CD4-positive, alpha-beta T cell (primary cell): ENCODE data around the gene THAP12. TPM values are rescaled to one million over a fixed set of nuclear protein-coding genes. Genes with fewer than 3 reads are reported as not detected.

ENCODE experiments used
- ATAC-seq: fragments of 200-7000 bp; cut with Tn5 transposase; one replicate; pipeline ENCODE4 v1.10.0; 2022; ENCODE audit warnings: mild to moderate bottlenecking; ENCODE audit not compliant: poor library complexity
- CTCF ChIA-PET: fragments of 350-600 bp; sonication (Branson Sonifier 250); formaldehyde crosslinking; loops from one replicate; lab custom pipeline; 2021; ENCODE audit warnings: antibody characterized with exemption, inconsistent platforms; lab: Charles Lee
- POLR2A ChIA-PET: fragments of 350-600 bp; sonication (Branson Sonifier 250); formaldehyde crosslinking; loops from one replicate; lab custom pipeline; 2021; ENCODE audit warnings: antibody characterized with exemption, inconsistent platforms; lab: Charles Lee
- DNase-seq, 14 experiments: peaks; one replicate each; pipeline ENCODE4 v3.0.0-alpha.2; 2013 to 2020; ENCODE audit warnings: mixed read lengths in 2 of 14
- H3K27ac ChIP-seq, 2 donors: one replicate each; pipeline versions ENCODE4 v1.5.1 to v1.7.0; 2013; ENCODE audit warnings: low read length in 2 of 2, low read depth in 1 of 2, mild to moderate bottlenecking in 1 of 2
- H3K27me3 ChIP-seq, 2 experiments: 1 replicate in 1 of 2; 2 replicates in 1 of 2; pipeline versions ENCODE4 v1.6.1 to v1.7.0; 2013; ENCODE audit warnings: low read length in 2 of 2, control low read depth in 1 of 2, mild to moderate bottlenecking in 1 of 2, moderate library complexity in 1 of 2; ENCODE audit not compliant: insufficient read depth in 2 of 2, control insufficient read depth in 1 of 2
- H3K36me3 ChIP-seq: one replicate; pipeline ENCODE4 v1.6.1; 2013; ENCODE audit warnings: low read length, control low read depth; ENCODE audit not compliant: insufficient read depth
- H3K4me1 ChIP-seq: one replicate; pipeline ENCODE4 v1.6.1; 2013; ENCODE audit warnings: low read length, control low read depth; ENCODE audit not compliant: insufficient read depth
- H3K4me3 ChIP-seq: one replicate; pipeline ENCODE4 v1.5.1; 2013; ENCODE audit warnings: mild to moderate bottlenecking, low read length, moderate library complexity
- H3K9me3 ChIP-seq, 2 experiments: 1 replicate in 1 of 2; 2 replicates in 1 of 2; pipeline versions ENCODE4 v1.6.1 to v1.7.0; 2013; ENCODE audit warnings: low read length in 2 of 2, mild to moderate bottlenecking in 2 of 2, control low read depth in 1 of 2, moderate library complexity in 1 of 2; ENCODE audit not compliant: control insufficient read depth in 1 of 2, insufficient read depth in 1 of 2
- H3K27ac Mint-ChIP-seq: one replicate; pipeline ENCODE4 v1.8.0; 2020; ENCODE audit warnings: mixed read lengths
- H3K27me3 Mint-ChIP-seq: one replicate; pipeline ENCODE4 v1.8.0; 2021; ENCODE audit warnings: mixed read lengths
- H3K36me3 Mint-ChIP-seq: one replicate; pipeline ENCODE4 v1.8.0; 2021; ENCODE audit warnings: low read depth, mixed read lengths
- H3K4me1 Mint-ChIP-seq: one replicate; pipeline ENCODE4 v1.8.0; 2021; ENCODE audit warnings: low read depth, mixed read lengths
- H3K4me3 Mint-ChIP-seq: one replicate; pipeline ENCODE4 v1.8.0; 2020; ENCODE audit warnings: mild to moderate bottlenecking, mixed read lengths
- H3K9me3 Mint-ChIP-seq: one replicate; pipeline ENCODE4 v1.8.0; 2020; ENCODE audit warnings: mixed read lengths
- intact Hi-C, 2 experiments: fragments of 100-400 bp; cut with DNase I in 1 of 2; cut with micrococcal nuclease in 1 of 2; formaldehyde crosslinking; loops; one replicate each; pipeline versions ENCODE4 v1.15.1 to v1.9.0; 2023 to 2025; cut with DNase I, micrococcal nuclease
- total RNA-seq, 174 experiments: library from RNA in 2 of 174; stranded (reverse) in 2 of 174; gene quantifications; one replicate each; pipeline ENCODE4 v1.2.3 and lab custom pipeline; 2021 to 2026
- TF ChIP-seq, protein P1 (sequence below): fragments of 200-600 bp; IDR thresholded peaks from one replicate; pipeline ENCODE4 v1.8.0; 2022; ENCODE audit warnings: antibody characterized with exemption, mild to moderate bottlenecking

THAP12 gene
- total RNA-seq, 2 experiments from 2014 or later = 34.8 to 36.3 TPM

DNA sequence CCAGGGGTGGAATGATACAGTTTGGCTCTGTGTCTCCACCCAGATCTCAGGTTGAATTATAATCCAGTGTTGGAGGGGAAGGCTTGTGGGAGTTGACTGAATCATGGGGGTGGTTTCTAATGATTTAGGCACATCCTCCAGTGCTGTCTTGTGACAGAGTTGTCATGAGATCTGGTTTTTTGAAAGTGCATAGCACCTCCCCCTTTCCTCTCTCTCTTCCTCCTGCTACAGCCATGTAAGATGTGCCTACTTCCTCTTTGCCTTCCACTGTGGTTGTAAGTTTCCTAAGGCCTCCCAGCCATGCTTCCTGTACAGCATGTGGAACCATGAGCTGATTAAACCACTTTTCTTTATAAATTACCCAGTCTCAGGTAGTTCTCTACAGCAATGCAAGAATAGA, 45.1 kb downstream of the THAP12 start:
- DNase-seq = peak in 3 of 14 experiments; percentile 27 to 68 (median 57)
- ATAC-seq = no peak
- no peaks in the 10 kb centered on the region for H3K36me3 ChIP-seq
- no peaks in the 10 kb centered on the region for H3K27me3 ChIP-seq
- no peaks in the 10 kb centered on the region for H3K36me3 Mint-ChIP-seq
- CTCF ChIA-PET = no interaction called here
- TF ChIP-seq, protein P1, sequence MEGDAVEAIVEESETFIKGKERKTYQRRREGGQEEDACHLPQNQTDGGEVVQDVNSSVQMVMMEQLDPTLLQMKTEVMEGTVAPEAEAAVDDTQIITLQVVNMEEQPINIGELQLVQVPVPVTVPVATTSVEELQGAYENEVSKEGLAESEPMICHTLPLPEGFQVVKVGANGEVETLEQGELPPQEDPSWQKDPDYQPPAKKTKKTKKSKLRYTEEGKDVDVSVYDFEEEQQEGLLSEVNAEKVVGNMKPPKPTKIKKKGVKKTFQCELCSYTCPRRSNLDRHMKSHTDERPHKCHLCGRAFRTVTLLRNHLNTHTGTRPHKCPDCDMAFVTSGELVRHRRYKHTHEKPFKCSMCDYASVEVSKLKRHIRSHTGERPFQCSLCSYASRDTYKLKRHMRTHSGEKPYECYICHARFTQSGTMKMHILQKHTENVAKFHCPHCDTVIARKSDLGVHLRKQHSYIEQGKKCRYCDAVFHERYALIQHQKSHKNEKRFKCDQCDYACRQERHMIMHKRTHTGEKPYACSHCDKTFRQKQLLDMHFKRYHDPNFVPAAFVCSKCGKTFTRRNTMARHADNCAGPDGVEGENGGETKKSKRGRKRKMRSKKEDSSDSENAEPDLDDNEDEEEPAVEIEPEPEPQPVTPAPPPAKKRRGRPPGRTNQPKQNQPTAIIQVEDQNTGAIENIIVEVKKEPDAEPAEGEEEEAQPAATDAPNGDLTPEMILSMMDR = no peak
- peaks cover 25% of the 10 kb centered on the region for H3K4me1 ChIP-seq
- intact Hi-C loops = no loop called here
- H3K27me3 Mint-ChIP-seq = no peaks in the 10 kb centered on the region
- H3K9me3 Mint-ChIP-seq = no peaks in the 10 kb centered on the region
- peaks cover 22% of the 10 kb centered on the region for H3K4me1 Mint-ChIP-seq
- H3K27ac Mint-ChIP-seq = no peak overlapping the region
- H3K27ac ChIP-seq = no peak overlapping the region
- H3K4me3 ChIP-seq = no peak overlapping the region
- POLR2A ChIA-PET = no interaction called here
- no peak overlapping the region for H3K4me3 Mint-ChIP-seq
- H3K9me3 ChIP-seq = peaks cover 13 to 14% of the 10 kb centered on the region in 2 experiments

DNA sequence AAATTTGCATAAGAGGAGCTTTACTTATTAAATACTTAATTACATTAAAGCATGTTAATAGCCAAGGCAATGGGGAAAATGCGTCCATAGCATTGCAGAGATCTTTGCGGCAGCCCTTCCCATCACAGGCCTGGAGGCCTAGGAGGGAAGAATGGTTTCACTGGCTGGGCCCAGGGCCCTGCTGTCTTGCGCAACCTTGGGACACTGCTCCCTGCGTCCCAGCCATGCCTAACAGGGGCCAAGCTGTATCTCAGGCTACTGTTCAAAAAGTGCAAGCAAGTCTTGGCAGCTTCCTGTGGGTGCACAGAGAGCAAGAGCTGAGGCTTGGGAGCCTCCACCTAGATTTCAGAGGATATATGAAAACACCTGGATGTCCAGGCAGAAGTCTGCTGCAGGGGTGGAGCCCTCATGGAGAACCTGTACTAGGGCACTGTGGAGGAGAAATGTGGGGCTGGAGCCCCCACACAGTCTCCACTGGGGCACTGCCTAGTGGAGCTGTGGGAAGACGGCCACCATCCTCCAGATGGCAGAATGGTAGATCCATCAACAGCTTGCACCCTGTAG, 46.0 kb downstream of the THAP12 start:
- peaks cover 13 to 14% of the 10 kb centered on the region in 2 experiments for H3K9me3 ChIP-seq
- intact Hi-C loops = no loop called here
- TF ChIP-seq, protein P1 = no peak
- ATAC-seq = no peak
- ChIA-PET CTCF (no interaction called here), POLR2A (no interaction called here)
- DNase-seq = no peak
- Mint-ChIP-seq H3K27me3 (no peaks in the 10 kb centered on the region), H3K4me1 (peaks cover 22% of the 10 kb centered on the region), H3K9me3 (no peaks in the 10 kb centered on the region), H3K36me3 (no peaks in the 10 kb centered on the region), H3K4me3 (no peak overlapping the region), H3K27ac (no peak overlapping the region)
- H3K4me1 ChIP-seq = peaks cover 25% of the 10 kb centered on the region
- no peak overlapping the region for H3K4me3 ChIP-seq
- H3K36me3 ChIP-seq = no peaks in the 10 kb centered on the region
- H3K27me3 ChIP-seq = no peaks in the 10 kb centered on the region
- H3K27ac ChIP-seq = no peak overlapping the region

DNA sequence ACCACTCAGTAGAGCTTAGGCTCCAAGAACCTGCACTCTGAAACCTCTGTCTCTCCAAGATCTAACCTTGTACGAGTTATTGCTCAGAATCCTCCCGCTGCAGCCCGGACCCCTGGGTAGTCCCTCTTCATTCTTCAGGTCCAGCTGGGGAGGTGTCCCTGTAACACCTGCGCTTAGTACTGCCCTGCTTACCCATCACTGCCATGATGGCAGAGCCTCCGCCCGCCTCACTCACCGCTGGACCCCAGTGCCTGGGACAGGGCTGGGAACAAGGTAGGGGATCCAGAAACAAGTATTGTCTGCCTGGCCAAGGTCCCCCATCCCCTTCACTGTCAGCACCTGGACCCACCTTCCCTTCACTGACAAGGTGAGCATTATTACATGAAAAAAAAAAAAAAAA, 50.3 kb downstream of the THAP12 start:
- Mint-ChIP-seq H3K27ac (no peak overlapping the region), H3K27me3 (peaks cover 4% of the 10 kb centered on the region), H3K4me3 (no peak overlapping the region), H3K9me3 (no peaks in the 10 kb centered on the region), H3K36me3 (no peaks in the 10 kb centered on the region), H3K4me1 (no peaks in the 10 kb centered on the region)
- ATAC-seq (no peak), DNase-seq (no peak)
- ChIA-PET CTCF (no interaction called here), POLR2A (no interaction called here)
- Histone ChIP-seq H3K4me1 (no peaks in the 10 kb centered on the region), H3K27me3 (no peaks in the 10 kb centered on the region), H3K4me3 (no peak overlapping the region), H3K27ac (no peak overlapping the region), H3K36me3 (no peaks in the 10 kb centered on the region), H3K9me3 (peaks cover 13 to 14% of the 10 kb centered on the region in 2 experiments)
- intact Hi-C loops = no loop called here
- TF ChIP-seq, protein P1 = no peak
